ENCODE data around the gene RFX1.
"Not testable (repeated sequence)": the region's sequence is repeated elsewhere in the genome, so short reads cannot be mapped to it uniquely, and the experiment has no call there.

RFX1 gene

GRCh38 chr19:14006085-14006765, at the start of gene RFX1:
TSS of gene RFX1 (minus strand) at chr19:14006320. CDS start at chr19:13993843, 12,477 bp downstream.
- peak; percentile 100 for DNase-seq

GRCh38 chr19:14055396-14055795, 49.3 kb upstream of the RFX1 start:
- DNase-seq: no peak

GRCh38 chr19:14054721-14055120, 48.6 kb upstream of the RFX1 start:
- no peak for DNase-seq

GRCh38 chr19:14054099-14054498, 48.0 kb upstream of the RFX1 start:
- no peak for DNase-seq

- no peak for DNase-seq
Observed at GRCh38 chr19:14053500-14053899, 47.4 kb upstream of the RFX1 start.

GRCh38 chr19:14053032-14053431, 46.9 kb upstream of the RFX1 start:
- no peak for DNase-seq

- no peak for DNase-seq
Observed at GRCh38 chr19:14052470-14052869, 46.4 kb upstream of the RFX1 start.

GRCh38 chr19:14051980-14052379, 45.9 kb upstream of the RFX1 start:
- DNase-seq: no peak

- not testable (repeated sequence) for DNase-seq
Observed at GRCh38 chr19:14050961-14051360, 44.8 kb upstream of the RFX1 start.

GRCh38 chr19:14050512-14050911, 44.4 kb upstream of the RFX1 start:
- DNase-seq: no peak

- DNase-seq: peak; percentile 81
Observed at GRCh38 chr19:14048443-14049153, 42.5 kb upstream of the RFX1 start.

GRCh38 chr19:14047866-14048265, 41.7 kb upstream of the RFX1 start:
- not testable (repeated sequence) for DNase-seq

GRCh38 chr19:14042659-14043608, 36.8 kb upstream of the RFX1 start:
- peak; percentile 78 for DNase-seq

GRCh38 chr19:14039181-14039580, 33.1 kb upstream of the RFX1 start:
- no peak for DNase-seq

GRCh38 chr19:14035706-14036105, 29.6 kb upstream of the RFX1 start:
- DNase-seq: no peak

- DNase-seq: not testable (repeated sequence)
Observed at GRCh38 chr19:14035159-14035558, 29.0 kb upstream of the RFX1 start.

GRCh38 chr19:14033946-14034345, 27.8 kb upstream of the RFX1 start:
- no peak for DNase-seq

- DNase-seq: peak; percentile 86
Observed at GRCh38 chr19:14031719-14032480, 25.8 kb upstream of the RFX1 start, which contains the start of gene IL27RA. TSS of gene IL27RA (plus strand) at chr19:14031762. CDS start at chr19:14031873, 111 bp downstream.

GRCh38 chr19:14030997-14031718, 25.0 kb upstream of the RFX1 start:
- DNase-seq: peak; percentile 88

- DNase-seq: no peak
Observed at GRCh38 chr19:14028901-14029300, 22.8 kb upstream of the RFX1 start.

GRCh38 chr19:14027856-14028450, 21.8 kb upstream of the RFX1 start, which contains the start of gene RLN3:
TSS of gene RLN3 (plus strand) at chr19:14028148. CDS start at chr19:14028205, 57 bp downstream.
- no peak for DNase-seq

Data from CD4-positive, alpha-beta T cell treated with Interleukin-10 for 1 hour (primary cell).